IPS-NIHi7 (cell line): ENCODE measurements around the gene HDAC8.
"Not testable (repeated sequence)": the region's sequence is repeated elsewhere in the genome, so short reads cannot be mapped to it uniquely, and the experiment has no call there.

Experiments used
- DNase-seq: peaks from one replicate; pipeline ENCODE4 v3.0.0; 2012; ENCODE audit warnings: mixed read lengths; ENCODE audit errors: extremely low spot score

Gene HDAC8

GRCh38 chrX:72572248-72573157, at the start of gene HDAC8:
Gene HDAC8 (minus strand): TSS chrX:72572843. CDS start chrX:72572761, 82 bp downstream.
- DNase-seq, result peak; percentile 55

GRCh38 chrX:72621625-72622485, 49.2 kb upstream of the HDAC8 start:
- DNase-seq, result no peak

- DNase-seq, result no peak
Observed at GRCh38 chrX:72621163-72621562, 48.5 kb upstream of the HDAC8 start.

- DNase-seq, result peak; percentile 10
Observed at GRCh38 chrX:72620550-72621145, 48.0 kb upstream of the HDAC8 start.

GRCh38 chrX:72609313-72609712, 36.7 kb upstream of the HDAC8 start:
- DNase-seq, result peak; percentile 12

GRCh38 chrX:72604705-72605104, 32.1 kb upstream of the HDAC8 start:
- DNase-seq, result no peak

GRCh38 chrX:72604112-72604511, 31.5 kb upstream of the HDAC8 start:
- DNase-seq, result no peak

GRCh38 chrX:72591038-72591437, 18.4 kb upstream of the HDAC8 start:
- DNase-seq, result not testable (repeated sequence)

GRCh38 chrX:72584163-72584562, 11.5 kb upstream of the HDAC8 start:
- no peak for DNase-seq

- DNase-seq, result no peak
Observed at GRCh38 chrX:72576141-72576894, 3.7 kb upstream of the HDAC8 start.

GRCh38 chrX:72573158-72573511, 492 bp upstream of the HDAC8 start:
- DNase-seq, result no peak

GRCh38 chrX:72569786-72570185, 2.9 kb downstream of the HDAC8 start:
- no peak for DNase-seq

GRCh38 chrX:72568406-72569092, 4.1 kb downstream of the HDAC8 start:
- DNase-seq, result no peak

- no peak for DNase-seq
Observed at GRCh38 chrX:72566448-72566847, 6.2 kb downstream of the HDAC8 start.

- not testable (repeated sequence) for DNase-seq
Observed at GRCh38 chrX:72559655-72560054, 13.0 kb downstream of the HDAC8 start.

- DNase-seq, result peak; percentile 28
Observed at GRCh38 chrX:72554448-72555140, 18.0 kb downstream of the HDAC8 start.

- DNase-seq, result not testable (repeated sequence)
Observed at GRCh38 chrX:72552443-72552842, 20.2 kb downstream of the HDAC8 start.

- peak; percentile 15 for DNase-seq
Observed at GRCh38 chrX:72545990-72546389, 26.7 kb downstream of the HDAC8 start.

- DNase-seq, result no peak
Observed at GRCh38 chrX:72540318-72540717, 32.3 kb downstream of the HDAC8 start.

GRCh38 chrX:72539822-72540221, 32.8 kb downstream of the HDAC8 start:
- no peak for DNase-seq
